Measurements from ENCODE around the gene CFTR. TPM values are rescaled to one million over a fixed set of nuclear protein-coding genes. Genes with fewer than 3 reads are reported as not detected.

CFTR gene
- total RNA-seq, 4 donors from 2014 or later = 0.80 to 11.7 (median 5.0) TPM

DNA sequence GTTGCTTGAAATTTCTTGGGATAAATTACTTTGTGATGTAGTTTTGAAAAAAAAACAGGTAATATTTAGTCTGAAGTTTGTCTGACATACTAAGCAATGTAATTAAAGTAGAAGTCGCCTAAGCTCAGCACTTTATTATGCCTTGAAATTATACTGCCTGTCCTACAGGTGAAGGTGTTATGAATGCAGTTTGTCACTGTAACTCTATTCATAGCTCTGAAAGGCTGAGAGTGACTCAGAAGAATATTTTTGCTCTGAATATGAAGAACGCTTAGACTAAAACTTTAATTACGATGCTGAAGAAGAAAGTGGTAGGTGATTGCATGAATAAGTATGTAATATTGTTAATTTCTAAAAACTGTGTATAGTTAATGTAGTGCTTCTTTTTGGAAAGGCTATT, 9.2 kb downstream of the CFTR start:
- no peak overlapping the region for H3K4me3 ChIP-seq (ENCODE audit: low read depth, poor library complexity, severe bottlenecking)
- intact Hi-C loops (cut with DNase I; ENCODE audit: low total_unique reads) = no loop called here
- no peak for DNase-seq (ENCODE audit: low spot score in 2 of 2)
- TF ChIP-seq, protein P1, sequence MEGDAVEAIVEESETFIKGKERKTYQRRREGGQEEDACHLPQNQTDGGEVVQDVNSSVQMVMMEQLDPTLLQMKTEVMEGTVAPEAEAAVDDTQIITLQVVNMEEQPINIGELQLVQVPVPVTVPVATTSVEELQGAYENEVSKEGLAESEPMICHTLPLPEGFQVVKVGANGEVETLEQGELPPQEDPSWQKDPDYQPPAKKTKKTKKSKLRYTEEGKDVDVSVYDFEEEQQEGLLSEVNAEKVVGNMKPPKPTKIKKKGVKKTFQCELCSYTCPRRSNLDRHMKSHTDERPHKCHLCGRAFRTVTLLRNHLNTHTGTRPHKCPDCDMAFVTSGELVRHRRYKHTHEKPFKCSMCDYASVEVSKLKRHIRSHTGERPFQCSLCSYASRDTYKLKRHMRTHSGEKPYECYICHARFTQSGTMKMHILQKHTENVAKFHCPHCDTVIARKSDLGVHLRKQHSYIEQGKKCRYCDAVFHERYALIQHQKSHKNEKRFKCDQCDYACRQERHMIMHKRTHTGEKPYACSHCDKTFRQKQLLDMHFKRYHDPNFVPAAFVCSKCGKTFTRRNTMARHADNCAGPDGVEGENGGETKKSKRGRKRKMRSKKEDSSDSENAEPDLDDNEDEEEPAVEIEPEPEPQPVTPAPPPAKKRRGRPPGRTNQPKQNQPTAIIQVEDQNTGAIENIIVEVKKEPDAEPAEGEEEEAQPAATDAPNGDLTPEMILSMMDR (IDR thresholded peaks at IDR 0.05) = no peak
- no peak for TF ChIP-seq POLR2A (IDR thresholded peaks at IDR 0.05)
- WGBS, 2 donors = 92% methylated on average over 3 of the region's 3 CpGs

DNA sequence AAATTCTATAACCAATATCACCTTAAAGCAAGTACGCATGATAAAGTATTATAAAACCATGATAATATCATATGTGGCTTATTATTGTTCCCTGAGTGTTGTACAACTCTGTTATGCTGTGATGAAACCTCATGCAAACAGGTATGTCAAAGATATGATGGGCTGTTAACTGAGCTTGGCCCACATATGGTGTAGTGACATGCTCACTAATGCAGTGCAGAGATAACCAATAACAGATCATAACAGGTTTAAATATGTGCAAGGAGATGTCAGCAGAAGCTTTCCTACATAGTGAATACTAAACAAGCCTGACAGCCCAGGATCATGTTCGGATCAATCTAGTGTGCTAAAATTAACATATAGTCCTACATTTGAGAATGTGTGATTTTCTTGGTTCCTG, 9.6 kb downstream of the CFTR start:
- H3K4me3 ChIP-seq (ENCODE audit: low read depth, poor library complexity, severe bottlenecking) = no peak overlapping the region
- no peak for DNase-seq (ENCODE audit: low spot score in 2 of 2)
- TF ChIP-seq, protein P1 (IDR thresholded peaks at IDR 0.05) = no peak
- intact Hi-C loops (cut with DNase I; ENCODE audit: low total_unique reads) = no loop called here
- WGBS, 2 donors = 75 to 85% methylated on average over 2 of the region's 2 CpGs

DNA sequence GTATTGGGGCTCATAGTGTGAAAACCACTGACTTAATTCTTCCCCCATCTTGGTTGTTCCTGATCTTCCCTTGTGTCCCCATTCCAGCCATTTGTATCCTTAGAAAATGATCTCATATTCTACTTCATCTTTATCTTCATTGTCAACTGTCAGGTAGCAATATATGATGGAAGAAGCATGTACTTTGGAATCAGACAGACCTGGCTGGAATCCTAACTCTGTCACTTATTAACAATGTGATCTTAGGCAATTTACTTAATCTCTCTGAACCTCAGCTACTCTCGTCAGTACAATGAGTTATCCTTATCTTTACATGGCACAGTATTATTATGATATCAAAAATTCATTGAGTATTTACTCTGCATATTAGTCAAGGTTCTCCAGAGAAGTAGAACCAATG, 10.1 kb downstream of the CFTR start:
- intact Hi-C loops (cut with DNase I; ENCODE audit: low total_unique reads) = no loop called here
- no peak for DNase-seq (ENCODE audit: low spot score in 2 of 2)
- no peak overlapping the region for H3K4me3 ChIP-seq (ENCODE audit: low read depth, poor library complexity, severe bottlenecking)
- 61 to 68% methylated on average over 1 of the region's 1 CpG for WGBS, 2 donors
- TF ChIP-seq, protein P1 (IDR thresholded peaks at IDR 0.05) = no peak
- TF ChIP-seq POLR2A (IDR thresholded peaks at IDR 0.05) = no peak

DNA sequence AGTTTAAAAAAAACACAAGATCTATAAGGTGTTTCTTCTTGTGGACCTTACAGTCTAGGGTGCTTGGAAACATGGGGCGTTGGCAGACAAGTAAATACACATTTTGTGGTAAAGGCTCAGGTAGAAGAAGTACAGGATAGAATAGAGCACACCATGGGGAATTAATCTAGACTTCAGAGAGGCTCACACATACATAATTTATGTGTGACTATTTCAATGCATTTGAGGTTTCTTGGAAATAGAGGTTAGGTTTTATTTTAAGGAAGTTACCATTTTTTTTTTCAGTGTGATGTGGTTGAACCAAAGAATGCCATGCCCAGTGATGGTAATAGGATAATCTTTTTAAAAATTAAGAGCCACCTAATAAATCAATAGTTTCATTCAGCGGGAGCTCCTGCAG, 12.8 kb downstream of the CFTR start:
- intact Hi-C loops (cut with DNase I; ENCODE audit: low total_unique reads) = no loop called here
- H3K4me3 ChIP-seq (ENCODE audit: low read depth, poor library complexity, severe bottlenecking) = no peak overlapping the region
- TF ChIP-seq, protein P1 (IDR thresholded peaks at IDR 0.05) = no peak
- TF ChIP-seq POLR2A (IDR thresholded peaks at IDR 0.05) = no peak
- 55 to 56% methylated on average over 2 of the region's 2 CpGs for WGBS, 2 donors
- no peak for DNase-seq (ENCODE audit: low spot score in 2 of 2)

DNA sequence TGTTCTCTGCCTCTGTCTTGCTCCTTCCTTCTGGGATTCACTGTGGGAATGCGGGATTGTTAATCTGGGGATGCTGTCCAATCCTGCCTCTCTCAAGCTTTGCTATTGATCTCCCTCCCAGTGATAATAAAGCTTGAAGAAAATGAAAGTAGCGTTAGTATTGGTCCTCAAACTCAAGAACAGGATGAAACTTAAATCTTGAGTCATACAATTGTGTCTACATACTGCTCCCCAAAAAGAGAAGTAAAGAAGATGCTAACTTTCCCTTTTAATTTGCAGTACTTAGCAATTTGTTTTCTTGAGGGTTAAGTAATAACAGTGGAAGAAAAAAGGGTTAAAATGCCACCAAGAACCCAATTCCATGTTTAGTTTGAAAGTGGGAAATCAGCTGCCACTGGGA, 13.6 kb downstream of the CFTR start:
- DNase-seq (ENCODE audit: low spot score in 2 of 2) = no peak
- TF ChIP-seq, protein P1 (IDR thresholded peaks at IDR 0.05) = no peak
- no peak for TF ChIP-seq POLR2A (IDR thresholded peaks at IDR 0.05)
- H3K4me3 ChIP-seq (ENCODE audit: low read depth, poor library complexity, severe bottlenecking) = no peak overlapping the region
- WGBS, 2 donors = 84 to 87% methylated on average over 2 of the region's 2 CpGs
- intact Hi-C loops (cut with DNase I; ENCODE audit: low total_unique reads) = no loop called here

DNA sequence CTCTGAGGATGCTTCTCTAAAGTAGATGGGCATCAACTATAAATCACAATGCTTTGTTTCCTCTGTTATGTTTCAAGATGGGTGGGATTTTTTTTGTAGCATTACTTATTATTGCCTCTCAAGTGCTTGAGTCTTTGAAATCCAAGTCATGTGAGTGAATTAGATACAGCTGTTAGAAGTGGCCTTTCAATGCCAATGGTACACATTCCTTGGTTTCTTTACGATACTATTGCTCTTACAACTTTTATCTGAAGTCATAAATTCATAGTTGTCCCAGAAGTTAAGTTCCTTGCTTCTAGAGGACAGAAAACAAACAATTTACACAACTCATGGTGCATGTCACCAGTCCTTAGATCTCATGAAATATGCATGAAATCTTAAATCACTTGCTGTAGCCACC, 15.5 kb downstream of the CFTR start:
- WGBS, 2 donors = 40 to 63% methylated on average over 1 of the region's 1 CpG
- DNase-seq (ENCODE audit: low spot score in 2 of 2) = no peak
- intact Hi-C loops (cut with DNase I; ENCODE audit: low total_unique reads) = no loop called here
- H3K4me3 ChIP-seq (ENCODE audit: low read depth, poor library complexity, severe bottlenecking) = no peak overlapping the region
- no peak for TF ChIP-seq POLR2A (IDR thresholded peaks at IDR 0.05)
- TF ChIP-seq, protein P1 (IDR thresholded peaks at IDR 0.05) = no peak
